Upper lobe of left lung (tissue), 4 donors: ENCODE measurements around the gene PCSK5.

Experiments used
- EP300 ChIP-seq, 4 donors: sonication (generic); formaldehyde crosslinking; IDR thresholded peaks; one replicate each; pipeline ENCODE4 v1.5.1; 2017; ENCODE audit warnings: antibody characterized with exemption in 4 of 4, control low read depth in 2 of 4
- POLR2A ChIP-seq, 4 donors: fragments of 450-650 bp; IDR thresholded peaks; one replicate each; pipeline ENCODE4 v1.5.1; 2016 to 2017; ENCODE audit warnings: antibody characterized with exemption in 4 of 4, mild to moderate bottlenecking in 2 of 4
- POLR2AphosphoS5 ChIP-seq, 2 donors: sonication (generic); formaldehyde crosslinking; IDR thresholded peaks; one replicate each; pipeline ENCODE4 v1.5.1; 2017; ENCODE audit warnings: antibody characterized with exemption in 2 of 2
- TF ChIP-seq, protein P1 (sequence below), 6 experiments: fragments of 450-650 bp in 4 of 6; fragments of 200-600 bp in 2 of 6; sonication (generic) in 2 of 6; IDR thresholded peaks; one replicate each; pipeline ENCODE4 v1.5.1; 2016 to 2019; ENCODE audit warnings: antibody characterized with exemption in 6 of 6

DNA sequence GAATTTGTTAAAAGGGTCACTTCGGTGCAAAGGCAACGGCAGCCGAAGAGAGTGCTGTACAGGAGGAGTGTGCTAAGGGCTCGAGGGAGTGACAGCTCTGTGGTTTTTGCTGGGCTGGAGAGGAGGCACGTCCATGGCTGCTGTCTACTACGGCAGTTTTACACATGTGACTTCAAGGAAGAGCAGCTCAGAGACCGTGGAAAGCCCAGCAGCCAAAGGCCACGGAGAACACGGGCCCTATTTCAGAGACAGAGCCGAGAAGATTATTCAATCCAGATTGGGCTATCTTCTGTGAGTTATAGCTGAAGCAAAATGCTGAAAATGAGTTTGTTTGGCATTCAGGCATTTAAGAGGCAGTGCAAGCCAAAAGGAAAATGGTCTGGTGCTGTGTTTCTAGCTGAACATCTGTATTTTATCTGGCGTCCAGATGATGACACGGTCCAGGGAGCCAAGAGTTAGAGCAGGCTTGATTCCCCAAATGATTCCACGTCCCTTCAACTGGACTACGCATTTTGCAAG, 407.3 kb downstream of the PCSK5 start:
- TF ChIP-seq POLR2A (IDR thresholded peaks at IDR 0.05) = no peak
- TF ChIP-seq, protein P1, sequence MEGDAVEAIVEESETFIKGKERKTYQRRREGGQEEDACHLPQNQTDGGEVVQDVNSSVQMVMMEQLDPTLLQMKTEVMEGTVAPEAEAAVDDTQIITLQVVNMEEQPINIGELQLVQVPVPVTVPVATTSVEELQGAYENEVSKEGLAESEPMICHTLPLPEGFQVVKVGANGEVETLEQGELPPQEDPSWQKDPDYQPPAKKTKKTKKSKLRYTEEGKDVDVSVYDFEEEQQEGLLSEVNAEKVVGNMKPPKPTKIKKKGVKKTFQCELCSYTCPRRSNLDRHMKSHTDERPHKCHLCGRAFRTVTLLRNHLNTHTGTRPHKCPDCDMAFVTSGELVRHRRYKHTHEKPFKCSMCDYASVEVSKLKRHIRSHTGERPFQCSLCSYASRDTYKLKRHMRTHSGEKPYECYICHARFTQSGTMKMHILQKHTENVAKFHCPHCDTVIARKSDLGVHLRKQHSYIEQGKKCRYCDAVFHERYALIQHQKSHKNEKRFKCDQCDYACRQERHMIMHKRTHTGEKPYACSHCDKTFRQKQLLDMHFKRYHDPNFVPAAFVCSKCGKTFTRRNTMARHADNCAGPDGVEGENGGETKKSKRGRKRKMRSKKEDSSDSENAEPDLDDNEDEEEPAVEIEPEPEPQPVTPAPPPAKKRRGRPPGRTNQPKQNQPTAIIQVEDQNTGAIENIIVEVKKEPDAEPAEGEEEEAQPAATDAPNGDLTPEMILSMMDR (IDR thresholded peaks at IDR 0.05) = no peak
- no peak for TF ChIP-seq EP300 (IDR thresholded peaks at IDR 0.05)
- no peak for TF ChIP-seq POLR2AphosphoS5 (IDR thresholded peaks at IDR 0.05)
